IPS-18c (cell line): ENCODE data around the gene BCL2.

Experiments
- H3K4me3 ChIP-seq: 2 replicates; pipeline ENCODE4 v1.7.0; 2013; ENCODE audit warnings: low read depth, mild to moderate bottlenecking, low read length, moderate library complexity; ENCODE audit not compliant: insufficient read depth
- H3K9me3 ChIP-seq: one replicate; pipeline ENCODE4 v1.6.1; 2013; ENCODE audit warnings: mild to moderate bottlenecking, low read length, moderate library complexity; ENCODE audit not compliant: control insufficient read depth, insufficient read depth

The BCL2 gene

DNA sequence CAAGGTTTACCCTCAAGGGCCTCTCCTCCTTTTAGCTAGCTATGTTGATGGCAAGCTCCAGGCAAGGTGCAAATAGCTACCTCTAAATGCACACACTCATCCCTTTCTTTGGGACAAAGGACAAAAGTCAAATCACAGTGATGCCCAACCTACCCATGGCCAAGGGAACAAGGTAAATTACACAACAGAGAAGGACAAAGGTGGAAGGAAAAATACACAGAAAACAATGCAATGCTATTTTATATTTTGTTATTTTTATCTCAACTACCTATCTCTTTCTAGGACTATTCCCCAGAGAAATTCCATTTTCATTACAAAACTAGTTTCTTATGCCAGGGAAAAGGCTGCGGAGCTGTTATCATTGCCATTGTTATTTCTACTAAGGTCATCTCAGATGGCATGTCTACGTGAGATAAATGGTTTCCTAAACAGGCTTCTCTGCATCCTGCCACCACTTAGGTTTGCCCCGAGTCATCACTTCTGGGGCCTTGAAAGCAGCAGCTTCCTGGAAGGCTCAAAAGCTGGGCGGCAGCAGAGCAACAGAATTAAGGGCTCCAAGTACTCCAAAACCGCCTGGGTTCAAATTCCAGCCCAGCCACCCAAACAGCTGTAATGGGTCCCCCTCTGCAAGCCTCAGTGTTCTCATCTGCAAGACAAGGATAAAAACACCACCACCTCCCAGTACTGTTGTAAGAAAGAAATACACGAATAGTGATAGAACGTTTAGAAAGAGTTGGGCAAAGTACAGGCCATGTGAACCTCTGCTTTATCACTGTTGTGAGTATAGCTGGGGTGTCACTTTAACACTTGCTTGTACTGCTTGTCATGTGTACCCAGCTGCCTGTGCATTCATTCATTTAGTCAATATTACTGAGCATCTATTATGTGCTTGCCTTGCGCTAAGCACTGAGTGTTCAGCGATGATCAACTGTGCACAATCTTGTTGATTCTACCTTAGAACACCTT is 20.9 kb downstream of the BCL2 start:
- no peak overlapping the region for H3K4me3 ChIP-seq
- no peaks in the 10 kb centered on the region for H3K9me3 ChIP-seq

DNA sequence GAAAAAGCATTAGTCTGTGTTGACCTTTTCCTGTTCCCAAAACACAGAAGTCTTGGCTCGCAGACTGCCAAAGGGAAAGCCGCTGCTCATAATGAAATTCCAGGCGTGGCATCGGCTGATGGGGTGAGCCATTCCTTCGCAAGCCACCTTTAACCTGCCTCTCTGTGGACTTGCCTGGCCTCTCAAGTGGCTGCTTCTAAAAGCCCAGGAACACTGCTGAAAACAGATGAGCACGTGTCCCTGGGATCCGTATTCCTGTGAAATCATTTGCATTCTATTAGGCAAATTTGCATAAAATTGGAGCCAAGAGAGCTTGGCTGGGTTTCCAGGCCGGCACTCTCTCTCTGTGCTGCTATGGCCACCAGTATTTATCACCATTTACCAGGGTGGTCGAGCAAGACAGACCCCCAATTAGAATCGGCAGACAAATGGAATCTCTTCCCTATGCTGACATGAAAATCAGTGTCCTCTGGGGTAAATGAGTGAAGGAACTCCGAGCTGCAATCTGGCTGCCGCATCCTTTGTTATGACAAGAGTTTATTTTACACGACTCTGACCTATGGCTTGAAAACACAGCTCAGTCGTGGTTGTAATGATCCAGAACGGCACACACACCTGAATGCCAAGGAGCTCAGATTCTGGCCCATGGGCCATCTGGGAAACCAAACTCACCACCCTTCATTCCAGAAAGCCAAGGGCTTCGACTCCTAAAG is 21.7 kb downstream of the BCL2 start:
- Histone ChIP-seq H3K9me3 (no peaks in the 10 kb centered on the region), H3K4me3 (no peak overlapping the region)

DNA sequence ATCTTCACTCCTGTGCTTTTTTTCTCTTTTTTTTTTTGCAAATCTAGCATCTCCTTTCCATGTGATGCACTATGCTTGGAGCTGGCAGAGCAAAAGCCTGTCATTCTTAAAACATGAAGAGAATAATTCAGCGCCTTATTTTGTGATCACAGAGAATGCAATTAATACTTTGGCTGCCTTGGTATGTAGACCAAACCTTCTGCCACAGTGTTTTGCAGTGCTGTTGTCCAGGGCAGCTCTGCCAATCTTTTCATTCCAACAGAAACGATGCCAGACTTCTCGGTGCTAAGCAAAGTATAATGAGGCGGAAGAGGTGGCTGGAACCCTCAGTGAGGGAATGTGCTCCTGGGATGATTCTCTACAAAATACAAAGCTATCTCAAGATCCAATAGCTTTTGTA is 25.6 kb downstream of the BCL2 start:
- Histone ChIP-seq H3K4me3 (no peak overlapping the region), H3K9me3 (no peaks in the 10 kb centered on the region)

DNA sequence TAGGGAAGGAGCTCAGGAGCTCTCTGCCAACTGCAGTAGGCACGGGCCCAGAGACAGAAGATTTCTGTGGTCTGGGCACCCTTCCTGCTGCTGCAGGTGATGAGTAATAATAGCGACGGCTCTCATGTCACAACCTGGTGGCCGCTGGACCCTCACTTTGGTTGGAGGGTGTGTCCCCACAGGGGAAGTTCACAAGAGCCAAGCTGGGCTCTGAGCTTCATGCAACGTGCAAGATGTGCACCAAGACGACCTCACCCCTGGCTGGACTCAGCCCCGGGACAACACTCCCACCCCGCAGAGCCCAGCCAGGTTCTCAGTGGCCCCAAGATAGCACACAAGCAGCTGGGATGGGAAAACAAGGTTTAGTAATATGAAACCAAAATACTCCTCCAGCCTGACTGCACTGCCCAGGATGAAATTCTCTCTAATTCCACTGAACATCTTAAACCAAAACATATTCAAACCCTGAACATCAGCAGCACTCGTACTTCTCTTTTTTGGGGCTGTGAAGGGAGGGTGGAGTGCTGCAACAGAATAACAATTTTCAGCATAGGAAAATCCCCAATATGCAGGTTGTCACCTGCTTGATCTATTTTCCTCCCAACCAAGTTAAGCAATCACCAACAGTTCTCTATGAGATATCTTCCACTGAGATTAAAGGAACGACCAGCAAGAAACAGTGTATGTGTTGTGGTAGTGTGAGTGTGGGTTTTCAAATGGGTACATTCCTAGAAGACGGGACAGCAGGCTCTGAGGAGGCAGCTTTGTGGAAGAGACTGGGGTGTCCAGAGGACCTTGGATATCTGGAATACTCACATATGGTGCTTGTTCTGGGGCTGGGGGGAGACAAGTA is 26.5 kb downstream of the BCL2 start:
- Histone ChIP-seq H3K4me3 (no peak overlapping the region), H3K9me3 (no peaks in the 10 kb centered on the region)

DNA sequence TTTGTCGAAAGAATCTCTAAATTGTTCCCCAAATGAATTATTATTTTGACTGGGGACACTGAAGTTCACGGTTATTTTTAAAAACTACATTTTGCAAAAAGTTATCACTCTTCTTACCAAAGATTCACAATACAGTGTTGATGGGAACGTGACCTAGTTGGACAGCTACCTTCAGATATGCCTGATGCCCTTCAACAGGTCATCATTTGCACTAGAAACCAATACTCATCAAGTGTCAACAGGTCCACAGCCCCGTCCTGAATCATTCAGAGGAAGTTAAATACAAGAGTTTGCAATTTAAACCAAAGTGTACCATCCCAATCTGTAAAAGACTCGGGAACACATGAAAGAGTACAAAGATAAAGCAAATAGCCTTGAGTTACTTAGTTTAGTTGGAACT is 28.3 kb downstream of the BCL2 start:
- H3K4me3 ChIP-seq = no peak overlapping the region

DNA sequence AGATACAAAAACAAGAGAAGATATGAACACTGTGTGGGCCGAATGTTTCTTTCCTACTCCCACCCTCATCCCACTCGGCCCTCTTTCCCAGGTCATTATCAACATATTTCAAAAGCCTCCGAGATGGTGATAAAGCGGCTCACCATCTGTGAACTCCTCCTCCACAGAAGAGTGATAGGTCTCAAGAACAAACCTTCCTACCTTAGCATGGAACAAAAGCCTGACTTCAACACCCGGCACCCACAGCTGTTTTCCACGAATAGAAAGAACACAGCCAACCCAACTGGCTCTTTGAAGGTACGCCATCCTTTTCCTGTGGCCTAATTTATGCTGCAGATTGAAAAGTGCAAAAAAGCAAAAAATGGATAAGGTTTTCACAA is 28.8 kb downstream of the BCL2 start:
- Histone ChIP-seq H3K9me3 (no peaks in the 10 kb centered on the region), H3K4me3 (no peak overlapping the region)

More for the DNA sequence above, 28.3 kb downstream of the BCL2 start:
- H3K9me3 ChIP-seq = no peaks in the 10 kb centered on the region

DNA sequence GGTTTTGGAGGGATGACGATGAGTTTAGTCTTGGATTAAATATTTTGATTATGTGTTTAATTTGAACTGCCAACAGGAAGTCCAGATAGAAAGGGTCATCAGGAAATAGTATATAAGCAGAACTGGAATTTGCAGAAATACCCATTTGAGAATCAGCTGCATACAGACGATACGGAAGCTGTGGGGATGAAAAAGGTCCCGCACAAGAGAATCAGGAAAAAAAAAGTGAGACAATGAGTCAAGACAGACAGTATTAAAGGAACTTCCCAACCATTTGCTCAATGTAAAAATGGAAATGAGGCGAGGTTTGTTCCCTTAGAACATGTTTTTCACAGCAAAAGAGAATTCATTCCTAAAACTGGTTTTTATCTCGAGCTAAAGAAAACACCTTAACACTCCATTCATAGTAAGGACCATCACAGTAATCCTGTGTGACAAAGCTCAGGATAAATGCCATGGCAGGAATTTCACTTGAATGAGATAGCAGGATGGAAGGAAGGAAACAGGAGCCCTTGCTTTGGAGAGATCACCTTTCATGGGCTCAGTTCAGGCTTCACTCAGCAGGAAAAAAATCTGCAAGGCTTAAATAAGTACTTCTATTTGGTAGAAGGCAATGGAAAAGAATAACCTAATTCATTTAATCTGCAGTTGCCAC is 29.3 kb downstream of the BCL2 start:
- H3K9me3 ChIP-seq = no peaks in the 10 kb centered on the region
- no peak overlapping the region for H3K4me3 ChIP-seq

DNA sequence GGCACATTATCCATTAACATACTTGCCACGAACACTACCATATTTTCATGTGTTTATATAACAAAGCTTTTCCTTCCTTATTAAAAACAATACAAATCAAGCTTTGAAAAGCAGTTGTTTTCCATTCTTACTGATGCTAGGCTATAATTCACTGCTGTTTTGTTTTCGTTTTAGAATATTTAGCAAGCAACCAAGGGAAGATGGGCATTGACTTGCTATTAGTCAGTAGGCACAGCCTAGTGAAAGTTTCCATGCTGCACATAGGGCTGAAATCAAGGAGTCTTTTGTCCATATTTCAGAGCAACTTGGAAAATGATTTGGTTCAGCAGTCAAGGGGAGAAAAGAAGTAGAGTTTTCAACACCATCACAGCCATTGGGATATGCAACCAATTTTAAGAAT is 31.3 kb downstream of the BCL2 start:
- Histone ChIP-seq H3K4me3 (no peak overlapping the region), H3K9me3 (no peaks in the 10 kb centered on the region)

DNA sequence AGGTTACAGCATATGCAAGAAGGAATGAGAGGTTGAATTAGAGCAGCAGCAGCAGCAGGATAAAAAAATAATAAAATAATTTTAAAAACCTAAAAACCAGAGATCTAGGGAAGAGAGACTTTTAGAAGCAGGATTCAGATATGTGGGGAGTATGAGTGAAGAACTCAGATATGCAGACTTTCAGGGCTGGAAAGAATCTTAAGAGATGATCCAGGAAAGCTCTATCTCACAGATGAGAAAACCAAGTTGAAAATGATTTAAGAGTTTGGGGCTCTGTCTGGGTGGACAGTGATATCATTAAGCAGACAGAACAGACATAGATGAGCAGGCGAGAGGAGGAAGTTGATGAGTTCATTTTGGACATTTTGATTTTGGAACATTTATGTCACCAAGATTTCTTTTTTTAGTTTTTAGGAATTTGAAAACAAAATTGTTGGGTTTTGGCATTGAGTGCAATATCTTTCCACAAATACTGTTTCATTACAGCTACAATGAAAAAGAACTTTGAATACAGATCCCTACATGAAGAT is 31.8 kb downstream of the BCL2 start:
- Histone ChIP-seq H3K9me3 (no peaks in the 10 kb centered on the region), H3K4me3 (no peak overlapping the region)

DNA sequence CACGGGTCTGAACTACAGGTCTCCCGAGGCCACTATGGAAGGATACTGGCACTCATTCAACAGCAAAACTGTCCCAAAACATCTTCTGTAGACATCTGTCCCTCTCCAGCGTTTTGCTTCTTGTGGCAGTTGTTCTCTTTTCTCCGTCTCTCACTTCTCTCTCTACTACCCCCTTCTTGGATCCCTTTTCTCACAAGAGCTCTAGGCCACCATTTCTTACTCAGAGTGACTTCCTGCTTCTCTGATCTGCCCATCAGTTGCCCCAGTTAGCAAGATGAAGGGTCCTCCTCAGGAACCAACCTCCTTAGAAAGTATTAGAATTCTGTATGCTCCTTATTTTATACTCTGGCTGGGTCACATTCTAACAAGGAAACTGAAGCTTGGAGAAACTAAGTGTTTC is 32.6 kb downstream of the BCL2 start:
- Histone ChIP-seq H3K4me3 (no peak overlapping the region), H3K9me3 (no peaks in the 10 kb centered on the region)

DNA sequence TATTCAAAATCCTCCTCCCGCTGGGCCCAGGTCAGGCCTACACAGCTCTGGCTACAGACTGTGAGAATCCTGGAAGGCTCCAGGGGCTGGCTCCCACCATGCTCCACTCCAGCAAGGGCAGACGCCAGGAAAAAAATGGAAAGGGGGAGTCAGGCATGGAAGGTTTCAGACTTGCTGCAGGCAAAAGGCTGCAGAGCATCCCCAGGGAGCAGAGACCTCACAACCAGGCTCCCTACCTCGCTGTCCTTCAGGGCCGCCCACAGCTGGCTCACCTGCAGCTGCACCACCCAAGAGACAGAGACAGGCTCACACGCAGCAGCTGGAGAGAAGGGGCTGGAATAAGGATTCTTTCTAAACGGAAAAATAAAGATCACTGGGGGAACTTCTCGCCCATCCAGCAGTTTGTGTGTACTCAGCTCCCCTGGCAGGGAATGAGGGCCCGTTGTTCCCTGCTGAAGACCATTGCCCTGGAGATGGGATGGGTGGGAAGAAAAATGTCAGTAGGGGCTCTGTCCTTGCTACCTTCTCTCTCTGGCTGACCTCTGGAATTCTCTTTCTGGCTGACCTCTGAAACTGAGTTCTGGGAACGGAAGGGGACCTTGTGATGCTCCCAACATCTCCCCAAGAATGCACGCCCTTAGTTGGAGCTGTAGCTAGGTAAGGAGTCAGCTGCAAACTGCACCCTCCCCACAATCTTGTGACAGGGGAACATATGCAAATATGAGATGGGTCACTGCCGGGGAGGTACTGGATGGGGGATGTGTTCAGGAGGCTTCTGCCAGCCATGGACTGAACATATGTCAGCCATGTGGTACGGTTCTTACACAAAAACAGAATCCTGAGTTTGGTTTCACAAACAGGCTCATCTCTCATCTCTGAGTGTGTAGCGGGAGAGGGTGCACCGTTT is 34.5 kb downstream of the BCL2 start:
- Histone ChIP-seq H3K4me3 (no peak overlapping the region), H3K9me3 (no peaks in the 10 kb centered on the region)

DNA sequence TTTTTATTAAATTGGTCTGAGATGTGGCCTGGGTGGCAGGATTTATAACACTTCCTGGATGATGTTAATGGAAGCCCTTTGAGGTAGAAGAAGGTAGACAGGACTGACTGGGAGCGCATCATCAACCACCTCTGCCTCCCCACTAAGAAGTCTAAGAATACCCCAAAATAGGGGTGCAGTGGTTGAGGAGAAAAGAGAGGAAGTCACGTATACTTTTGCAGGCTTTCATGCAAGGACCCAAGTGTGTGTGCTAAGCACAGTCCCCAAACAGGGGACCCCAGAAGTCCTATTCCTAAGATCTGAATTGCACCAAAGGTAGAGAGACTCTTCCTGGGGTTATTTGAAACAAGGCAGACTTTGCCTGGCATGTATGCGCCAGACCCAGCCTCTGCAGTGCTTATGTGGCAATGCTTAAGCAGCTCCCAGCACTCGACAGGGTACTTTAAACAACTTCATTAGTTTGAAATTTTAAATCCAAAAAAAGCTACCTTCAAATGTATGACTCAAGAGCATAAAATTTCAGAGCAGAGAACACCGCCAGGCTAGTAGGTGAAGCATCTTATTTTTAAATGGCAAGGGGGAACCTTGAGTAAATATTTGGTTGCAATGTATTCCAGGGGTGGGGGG is 35.3 kb downstream of the BCL2 start:
- no peak overlapping the region for H3K4me3 ChIP-seq
- no peaks in the 10 kb centered on the region for H3K9me3 ChIP-seq

DNA sequence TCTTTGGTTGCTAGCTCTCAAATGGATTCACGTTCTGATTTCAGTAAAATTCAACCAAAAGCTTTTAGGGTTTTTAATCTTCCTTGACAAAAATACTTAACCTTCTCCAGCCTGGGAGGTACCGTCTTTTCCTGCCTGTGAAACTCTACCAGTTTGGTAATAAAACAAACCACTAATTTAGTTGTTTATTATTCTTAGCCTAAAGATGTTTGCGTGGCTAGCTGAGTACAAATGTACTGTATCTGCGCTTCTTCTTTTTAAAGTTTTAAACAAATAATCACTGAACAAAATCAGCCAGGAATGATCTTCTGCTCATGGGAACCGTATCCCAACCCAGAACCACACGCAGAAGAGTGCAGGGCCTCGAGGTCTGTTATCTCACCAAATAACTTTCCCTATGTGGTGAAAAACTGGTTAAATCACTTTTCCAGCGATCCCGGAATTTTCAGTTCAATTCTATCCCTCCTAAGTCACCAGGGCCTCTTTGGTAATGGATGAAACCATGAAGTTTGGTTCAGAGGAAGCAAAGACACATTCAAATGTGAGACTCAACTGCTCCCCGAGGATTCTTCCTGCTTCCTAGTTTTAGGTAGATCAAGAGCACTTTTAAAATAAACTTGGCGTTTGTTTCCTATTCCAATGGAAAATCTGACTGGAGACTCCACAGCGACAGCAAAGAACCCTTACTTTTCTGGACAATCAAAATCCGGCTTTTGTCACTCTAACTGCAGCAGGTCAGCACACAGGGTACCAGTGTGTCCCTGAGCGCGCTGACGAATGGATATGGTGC is 36.1 kb downstream of the BCL2 start:
- no peak overlapping the region for H3K4me3 ChIP-seq
- H3K9me3 ChIP-seq = no peaks in the 10 kb centered on the region

DNA sequence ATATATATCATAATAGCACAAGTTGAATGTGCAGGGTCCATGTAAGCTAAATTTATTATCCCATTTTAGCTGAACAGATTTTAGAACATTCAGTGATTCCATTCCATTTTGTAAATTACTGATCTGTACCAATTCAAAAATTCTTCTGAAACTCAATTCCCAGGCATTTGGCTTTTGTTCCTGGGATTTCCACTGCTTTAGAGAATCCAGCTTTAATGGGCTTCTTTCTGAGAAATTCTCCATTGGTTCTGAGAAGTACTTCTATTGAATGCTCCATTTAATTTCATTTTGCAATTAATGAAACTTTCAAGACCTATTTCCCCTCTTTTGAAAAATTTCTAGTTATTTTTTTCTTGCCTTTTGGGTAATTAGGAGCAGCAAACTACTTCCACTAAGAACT is 36.8 kb downstream of the BCL2 start:
- H3K4me3 ChIP-seq = no peak overlapping the region
- H3K9me3 ChIP-seq = no peaks in the 10 kb centered on the region
